Gastrocnemius medialis (tissue), 4 donors: Measurements from ENCODE around the gene KLC3. TPM values are rescaled to one million over a fixed set of nuclear protein-coding genes. Genes with fewer than 3 reads are reported as not detected.
"Not testable (repeated sequence)": the region's sequence is repeated elsewhere in the genome, so short reads cannot be mapped to it uniquely, and the experiment has no call there.

ENCODE experiments used
- ATAC-seq, 2 donors: fragments of 150-250 bp; one replicate each; pipeline ENCODE4 v1.9.1; 2016
- DNase-seq, 2 donors: peaks; one replicate each; pipeline ENCODE4 v3.0.0-alpha.2; 2019
- H3K27ac ChIP-seq, 4 donors: fragments of 200-600 bp; sonication (generic); 1 replicate in 1 of 4; 2 replicates in 3 of 4; pipeline ENCODE4 v1.5.1; 2016 to 2018; ENCODE audit warnings: mild to moderate bottlenecking in 2 of 4, moderate library complexity in 1 of 4
- H3K27me3 ChIP-seq, 3 donors: fragments of 200-600 bp; sonication (generic) in 2 of 3; 1 replicate in 1 of 3; 2 replicates in 2 of 3; pipeline versions ENCODE4 v1.5.1 to v1.6.0; 2016 to 2019; ENCODE audit warnings: mild to moderate bottlenecking in 1 of 3, moderate library complexity in 1 of 3
- H3K36me3 ChIP-seq, 2 donors: fragments of 200-600 bp; sonication (generic) in 1 of 2; one replicate each; pipeline ENCODE4 v1.5.1; 2017 to 2018
- H3K4me1 ChIP-seq, 2 donors: fragments of 200-600 bp; sonication (generic) in 1 of 2; one replicate each; pipeline ENCODE4 v1.5.1; 2016 to 2017; ENCODE audit warnings: mild to moderate bottlenecking in 2 of 2
- H3K4me3 ChIP-seq, 4 donors: fragments of 200-600 bp; sonication (generic) in 3 of 4; 1 replicate in 1 of 4; 2 replicates in 3 of 4; pipeline ENCODE4 v1.5.1; 2016 to 2019; ENCODE audit warnings: mild to moderate bottlenecking in 2 of 4
- H3K9me3 ChIP-seq, 3 donors: fragments of 200-600 bp; sonication (generic) in 2 of 3; 1 replicate in 1 of 3; 2 replicates in 2 of 3; pipeline ENCODE4 v1.5.1; 2016 to 2019
- CTCF ChIP-seq, 5 experiments: fragments of 450-650 bp in 3 of 5; fragments of 200-600 bp in 2 of 5; sonication (generic) in 2 of 5; IDR thresholded peaks in 4 of 5; conservative IDR thresholded peaks in 1 of 5; 1 replicate in 4 of 5; 2 replicates in 1 of 5; pipeline ENCODE4 v1.5.1; 2016 to 2019; ENCODE audit warnings: antibody characterized with exemption in 5 of 5, mild to moderate bottlenecking in 3 of 5, moderate library complexity in 3 of 5
- POLR2A ChIP-seq, 2 donors: fragments of 450-650 bp; IDR thresholded peaks; one replicate each; pipeline ENCODE4 v1.6.1; 2017; ENCODE audit warnings: antibody characterized with exemption in 2 of 2, mild to moderate bottlenecking in 2 of 2, moderate library complexity in 2 of 2
- in situ Hi-C, 4 donors: fragments of 200-750 bp; cut with MboI; loops; one replicate each; pipeline versions ENCODE4 v1.15.0 to v1.8.0; 2017; ENCODE audit warnings: low sequenced_read_pairs in 4 of 4
- intact Hi-C: fragments of 100-400 bp; cut with DNase I; formaldehyde crosslinking; loops from one replicate; pipeline ENCODE4 v1.15.1; 2023; ENCODE audit warnings: low total_unique reads
- total RNA-seq, 4 donors: library from RNA; depleted of rRNA; stranded (reverse); fragments of >200 nt; gene quantifications; one replicate each; pipeline versions ENCODE4 v1.1.0 to v1.2.3, GENCODE V29; 2016

The KLC3 gene
- total RNA-seq, 4 donors from 2014 or later: 2.7 TPM; not detected in 3

DNA sequence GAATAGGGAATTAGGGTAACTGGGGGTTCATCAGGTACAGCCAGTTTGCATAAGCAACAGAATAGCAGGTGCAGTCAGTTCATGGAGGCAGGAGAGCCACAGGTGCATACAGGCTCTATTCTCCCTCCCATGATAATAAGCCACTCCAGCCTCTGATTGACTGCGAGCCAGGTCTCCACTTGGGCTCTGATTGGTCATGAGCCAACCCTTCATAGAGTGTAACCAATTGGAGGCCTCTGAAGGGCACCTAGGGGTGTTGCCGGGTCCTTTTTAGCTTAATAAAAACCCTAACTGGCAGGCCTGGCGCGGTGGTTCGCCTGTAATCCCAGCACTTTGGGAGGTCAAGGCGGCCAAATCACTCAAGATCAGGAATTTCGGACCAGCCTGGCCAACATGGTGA lies 9.1 kb upstream of the KLC3 start:
- no peaks in the 10 kb centered on the region for H3K27me3 ChIP-seq
- no peak overlapping the region for H3K4me3 ChIP-seq
- no peaks in the 10 kb centered on the region for H3K9me3 ChIP-seq
- intact Hi-C loops (no loop called here), in situ Hi-C loops (no loop called here)
- TF ChIP-seq POLR2A (IDR thresholded peaks at IDR 0.05) (no peak), CTCF (IDR thresholded peaks at IDR 0.05 in 4 of 5, conservative IDR thresholded peaks at IDR 0.05 in 1 of 5) (no peak)
- peaks cover 12 to 16% of the 10 kb centered on the region in 2 donors for H3K4me1 ChIP-seq
- DNase-seq (no peak), ATAC-seq (no peak)
- no peak overlapping the region for H3K27ac ChIP-seq
- H3K36me3 ChIP-seq: no peaks in the 10 kb centered on the region

- in situ Hi-C loops (no loop called here), intact Hi-C loops (no loop called here)
- Histone ChIP-seq H3K4me1 (peaks cover 5 to 7% of the 10 kb centered on the region in 2 donors), H3K27ac (no peak overlapping the region), H3K36me3 (no peaks in the 10 kb centered on the region), H3K9me3 (no peaks in the 10 kb centered on the region), H3K4me3 (no peak overlapping the region), H3K27me3 (no peaks in the 10 kb centered on the region)
- ATAC-seq (no peak), DNase-seq (no peak)
- TF ChIP-seq CTCF (IDR thresholded peaks at IDR 0.05 in 4 of 5, conservative IDR thresholded peaks at IDR 0.05 in 1 of 5) (no peak), POLR2A (IDR thresholded peaks at IDR 0.05) (no peak)
Observed at GRCh38 chr19:45333609-45334303, 6.8 kb upstream of the KLC3 start.

DNA sequence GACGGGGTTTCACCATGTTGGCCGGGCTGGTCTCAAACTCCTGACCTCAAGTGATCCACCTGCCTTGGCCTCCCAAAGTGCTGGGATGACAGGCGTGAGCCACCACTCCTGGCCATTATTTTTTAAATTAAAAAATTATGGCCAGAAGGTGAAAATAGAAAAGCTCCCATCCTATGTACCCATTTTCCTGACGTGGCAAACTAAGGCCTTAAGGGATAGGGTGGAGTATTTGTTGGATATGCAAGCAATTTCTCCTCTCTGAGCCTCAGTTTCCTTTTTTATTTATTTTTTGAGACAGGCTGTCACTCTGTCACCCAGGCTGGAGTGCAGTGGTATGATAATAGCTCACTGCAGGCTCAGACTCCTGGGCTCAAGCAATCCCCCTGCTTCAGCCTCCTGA lies 5.7 kb upstream of the KLC3 start:
- H3K36me3 ChIP-seq, ATAC-seq, H3K9me3 ChIP-seq, H3K27me3 ChIP-seq, H3K4me1 ChIP-seq, H3K4me3 ChIP-seq, DNase-seq: not testable (repeated sequence)
- in situ Hi-C loops: loop anchor here in 2 of 4 donors (5.0 kb wide), 2 partner anchors 83 to 88 kb away; partner anchors contain the start of genes EXOC3L2 (in 1 of the 2) and MARK4 (in 1 of the 2)
- intact Hi-C loops: loop anchor here (5.0 kb wide), 1 partner anchor 33 kb away; no protein-coding TSS in a partner anchor
- peak overlapping the region in 1 of 4 donors; percentile 38 for H3K27ac ChIP-seq

DNA sequence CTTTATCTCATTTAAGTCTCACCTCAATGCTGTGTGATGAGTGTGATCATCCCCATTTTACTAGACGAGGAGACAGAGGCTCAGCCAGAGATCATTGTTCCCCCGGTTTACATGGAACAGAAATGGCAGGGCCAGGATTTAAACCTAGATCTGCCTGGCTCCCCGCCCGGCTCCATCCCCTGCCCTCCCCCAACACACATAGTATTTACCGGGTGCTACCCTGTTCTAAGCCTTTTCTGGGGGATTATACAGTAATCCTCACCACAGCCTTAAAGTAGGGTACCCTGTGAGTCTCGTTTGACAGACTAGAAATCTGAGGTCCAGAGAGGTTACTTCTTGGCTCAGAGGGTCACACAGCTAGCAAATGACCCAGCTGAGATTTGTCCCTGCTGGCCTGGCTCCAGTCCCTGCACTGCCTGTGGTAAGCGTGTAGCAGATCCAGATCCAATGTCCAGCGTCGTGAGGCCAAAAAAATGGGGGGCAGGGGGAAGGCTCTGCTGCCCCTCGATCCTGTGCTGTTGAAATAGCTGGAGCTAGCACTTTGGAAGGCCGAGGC lies 3.8 kb upstream of the KLC3 start:
- in situ Hi-C loops: loop anchor here in 2 of 4 donors (5.0 kb wide), 2 partner anchors 84 to 89 kb away; partner anchors contain the start of genes EXOC3L2 (in 1 of the 2) and MARK4 (in 1 of the 2)
- no peak for TF ChIP-seq CTCF (IDR thresholded peaks at IDR 0.05 in 4 of 5, conservative IDR thresholded peaks at IDR 0.05 in 1 of 5)
- no peak for TF ChIP-seq POLR2A (IDR thresholded peaks at IDR 0.05)

DNA sequence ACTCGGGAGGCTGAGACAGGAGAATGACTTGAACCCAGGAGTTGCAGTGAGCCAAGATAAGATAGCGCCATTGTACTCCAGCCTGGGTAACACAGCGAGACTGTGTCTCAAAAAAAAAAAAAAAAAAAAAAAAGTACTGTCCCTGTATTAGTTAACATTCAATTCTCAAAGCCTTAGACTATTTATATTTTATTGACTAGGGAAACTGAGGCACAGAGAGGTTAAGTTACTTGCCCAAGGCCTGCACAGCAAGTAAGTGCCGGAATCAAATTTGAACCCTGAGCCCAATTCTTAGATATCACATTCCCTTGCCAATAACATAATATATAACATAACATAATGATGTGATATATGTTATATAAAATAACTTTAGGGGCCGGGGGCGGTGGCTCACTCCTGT lies 921 bp upstream of the KLC3 start:
- H3K27ac ChIP-seq: no peak overlapping the region
- intact Hi-C loops: loop anchor here (2.0 to 5.0 kb wide), 2 partner anchors 37 to 177 kb away; no protein-coding TSS in a partner anchor
- TF ChIP-seq CTCF (IDR thresholded peaks at IDR 0.05 in 4 of 5, conservative IDR thresholded peaks at IDR 0.05 in 1 of 5): no peak
- no peak for TF ChIP-seq POLR2A (IDR thresholded peaks at IDR 0.05)
- H3K36me3 ChIP-seq: no peaks in the 10 kb centered on the region
- H3K4me1 ChIP-seq: peaks cover 4 to 6% of the 10 kb centered on the region in 2 donors
- no peaks in the 10 kb centered on the region for H3K9me3 ChIP-seq
- H3K4me3 ChIP-seq: no peak overlapping the region
- in situ Hi-C loops: loop anchor here in 2 of 4 donors (5.0 kb wide), 2 partner anchors 87 to 92 kb away; partner anchors contain the start of genes EXOC3L2 (in 1 of the 2) and MARK4 (in 1 of the 2)
- ATAC-seq: no peak
- DNase-seq: no peak
- H3K27me3 ChIP-seq: peaks cover 3 to 17% (median 15%) of the 10 kb centered on the region in 3 donors

More for the DNA sequence above, 3.8 kb upstream of the KLC3 start:
- DNase-seq (no peak), ATAC-seq (no peak)
- intact Hi-C loops: loop anchor here (5.0 kb wide), 1 partner anchor 34 kb away; no protein-coding TSS in a partner anchor
- H3K36me3 ChIP-seq: no peaks in the 10 kb centered on the region
- no peaks in the 10 kb centered on the region for H3K9me3 ChIP-seq
- peaks cover 4 to 6% of the 10 kb centered on the region in 2 donors for H3K4me1 ChIP-seq
- H3K27ac ChIP-seq: no peak overlapping the region
- H3K4me3 ChIP-seq: no peak overlapping the region
- H3K27me3 ChIP-seq: peaks cover 3 to 17% (median 15%) of the 10 kb centered on the region in 3 donors
